Measurements from ENCODE around the gene USP10. TPM values are rescaled to one million over a fixed set of nuclear protein-coding genes. Genes with fewer than 3 reads are reported as not detected.
A peak's percentile ranks its signal among the peaks of the same experiment; 100 is the strongest.
"Not testable (repeated sequence)": the region's sequence is repeated elsewhere in the genome, so short reads cannot be mapped to it uniquely, and the experiment has no call there.

USP10 gene
- total and polyA plus RNA-seq, 7 donors = 17.1 to 64.3 (median 43.9) TPM

DNA sequence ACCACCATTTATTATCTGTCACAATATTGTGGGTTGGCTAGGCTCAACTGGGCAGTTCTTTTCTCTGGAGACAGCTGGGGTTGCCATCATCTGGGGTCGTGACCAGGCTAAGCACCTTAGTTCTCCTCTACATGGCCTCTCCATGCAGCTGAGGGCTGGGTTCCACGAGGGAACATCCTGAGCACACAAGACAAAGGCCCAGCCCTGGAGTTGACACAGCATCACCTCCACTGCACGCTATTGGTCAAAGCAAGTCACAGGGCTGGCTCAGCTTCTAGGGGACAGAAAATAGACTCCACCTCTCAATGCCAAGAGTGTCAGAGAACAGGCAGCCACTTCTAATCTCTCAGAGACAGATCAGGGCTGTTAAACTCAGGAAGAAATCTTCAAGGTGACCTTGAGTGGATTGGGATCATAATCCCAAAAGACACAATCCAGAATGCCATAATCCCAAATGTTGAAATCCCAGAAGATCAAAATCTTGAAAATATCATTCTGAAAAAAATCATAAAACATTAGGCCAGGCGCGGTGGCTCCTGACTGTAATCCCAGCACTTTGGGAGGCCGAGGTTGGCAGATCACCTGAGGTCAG, 13.0 kb upstream of the USP10 start:
- DNase-seq = peak; percentile 55
- intact Hi-C loops (cut with DNase I) = no loop called here
- H3K9me3 ChIP-seq = no peaks in the 10 kb centered on the region
- H3K4me3 ChIP-seq = no peak overlapping the region
- peaks cover 0 to 2% (median 0%) of the 10 kb centered on the region in 3 donors for H3K27me3 ChIP-seq
- whole genome bisulfite sequencing, 2 donors = 86 to 88% methylated on average over 6 of the region's 6 CpGs
- H3K27ac ChIP-seq = no peak overlapping the region
- H3K36me3 ChIP-seq = no peaks in the 10 kb centered on the region
- no peaks in the 10 kb centered on the region for H3K4me1 ChIP-seq
- TF ChIP-seq POLR2A (IDR thresholded peaks at IDR 0.05) (no peak), CTCF (IDR thresholded peaks at IDR 0.05) (no peak), EP300 (IDR thresholded peaks at IDR 0.05) (no peak), POLR2AphosphoS5 (IDR thresholded peaks at IDR 0.05) (no peak)

DNA sequence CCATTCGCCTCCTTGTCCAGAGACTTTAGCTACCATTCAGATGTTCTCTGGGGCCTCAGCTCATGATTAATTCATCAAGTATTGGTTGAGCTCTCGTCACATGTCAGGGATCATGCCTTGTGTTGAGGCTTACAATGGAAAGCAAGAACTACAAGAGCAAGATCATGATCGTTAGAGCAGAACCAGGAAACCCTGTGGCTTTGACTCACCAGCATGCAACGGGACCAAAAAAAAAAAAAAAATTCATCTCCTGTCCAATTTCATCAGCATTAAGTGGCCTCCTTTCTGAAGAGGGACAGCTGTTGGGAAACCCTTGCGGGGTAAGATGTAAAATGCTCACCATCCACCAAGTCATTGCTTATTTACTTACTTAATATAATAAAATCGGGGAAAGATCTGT, 12.1 kb upstream of the USP10 start:
- H3K27me3 ChIP-seq = peaks cover 0 to 2% (median 0%) of the 10 kb centered on the region in 3 donors
- TF ChIP-seq CTCF (IDR thresholded peaks at IDR 0.05) = no peak
- no peaks in the 10 kb centered on the region for H3K36me3 ChIP-seq
- no peak overlapping the region for H3K27ac ChIP-seq
- WGBS, 2 donors = 66 to 83% methylated on average over 6 of the region's 6 CpGs
- intact Hi-C loops (cut with DNase I) = loop anchor here (2.0 kb wide), 1 partner anchor 29 kb away; no protein-coding TSS in a partner anchor
- H3K4me3 ChIP-seq = no peak overlapping the region
- H3K9me3 ChIP-seq = no peaks in the 10 kb centered on the region
- H3K4me1 ChIP-seq = no peaks in the 10 kb centered on the region
- DNase-seq = peak; percentile 13

DNA sequence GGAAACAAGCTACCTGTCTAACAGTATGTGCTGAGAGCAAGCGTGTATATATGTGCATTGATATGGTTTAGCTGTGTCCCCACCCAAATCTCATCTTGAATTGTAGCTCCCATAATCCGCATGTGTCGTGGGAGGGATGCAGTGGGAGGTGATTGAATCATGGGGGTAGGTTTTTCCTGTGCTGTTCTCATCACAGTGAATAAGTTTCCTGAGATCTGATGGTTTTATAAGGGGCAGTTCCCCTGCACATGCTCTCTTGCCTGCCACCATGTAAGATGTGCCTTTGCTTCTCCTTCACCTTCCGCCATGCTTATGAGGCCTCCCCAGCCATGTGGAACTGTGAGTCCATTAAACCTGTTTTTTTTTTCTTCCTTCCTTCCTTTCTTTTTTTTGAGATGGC, 11.6 kb upstream of the USP10 start:
- intact Hi-C loops (cut with DNase I) = loop anchor here (2.0 kb wide), 1 partner anchor 29 kb away; no protein-coding TSS in a partner anchor
- DNase-seq = peak; percentile 10
- WGBS, 2 donors = 96 to 98% methylated on average over 4 of the region's 4 CpGs
- not testable (repeated sequence) for H3K4me3 ChIP-seq, H3K4me1 ChIP-seq, H3K27ac ChIP-seq, H3K27me3 ChIP-seq, H3K36me3 ChIP-seq, H3K9me3 ChIP-seq

DNA sequence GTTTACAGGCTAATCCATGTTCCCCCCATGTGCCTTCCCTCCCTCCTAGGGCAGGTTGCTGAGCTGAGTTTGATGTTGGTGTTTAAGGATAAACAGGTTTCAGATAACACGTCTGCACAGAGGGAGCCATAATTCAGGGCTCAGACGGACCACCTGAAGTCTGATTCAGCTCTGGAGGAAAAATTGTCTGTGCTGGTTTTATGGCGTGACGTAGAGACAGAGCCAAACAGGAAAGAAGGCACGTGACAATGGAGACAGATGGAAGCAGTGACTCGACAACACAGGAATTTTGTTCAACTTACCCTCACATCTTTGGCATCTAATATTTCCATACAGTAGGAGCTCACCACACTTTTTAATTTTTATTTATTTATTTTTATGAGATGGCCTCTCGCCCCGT, 10.7 kb upstream of the USP10 start:
- DNase-seq = peak; percentile 44
- 70 to 75% methylated on average over 8 of the region's 8 CpGs for WGBS, 2 donors
- intact Hi-C loops (cut with DNase I) = loop anchor here (2.0 kb wide), 1 partner anchor 30 kb away; no protein-coding TSS in a partner anchor
- no peaks in the 10 kb centered on the region for H3K9me3 ChIP-seq
- no peaks in the 10 kb centered on the region for H3K36me3 ChIP-seq
- H3K27me3 ChIP-seq = no peaks in the 10 kb centered on the region
- H3K4me1 ChIP-seq = no peaks in the 10 kb centered on the region
- H3K27ac ChIP-seq = no peak overlapping the region
- TF ChIP-seq EP300 (IDR thresholded peaks at IDR 0.05) = no peak
- peak in 1 of 4 donors; percentile 24 for TF ChIP-seq POLR2AphosphoS5 (IDR thresholded peaks at IDR 0.05)
- H3K4me3 ChIP-seq = no peak overlapping the region

DNA sequence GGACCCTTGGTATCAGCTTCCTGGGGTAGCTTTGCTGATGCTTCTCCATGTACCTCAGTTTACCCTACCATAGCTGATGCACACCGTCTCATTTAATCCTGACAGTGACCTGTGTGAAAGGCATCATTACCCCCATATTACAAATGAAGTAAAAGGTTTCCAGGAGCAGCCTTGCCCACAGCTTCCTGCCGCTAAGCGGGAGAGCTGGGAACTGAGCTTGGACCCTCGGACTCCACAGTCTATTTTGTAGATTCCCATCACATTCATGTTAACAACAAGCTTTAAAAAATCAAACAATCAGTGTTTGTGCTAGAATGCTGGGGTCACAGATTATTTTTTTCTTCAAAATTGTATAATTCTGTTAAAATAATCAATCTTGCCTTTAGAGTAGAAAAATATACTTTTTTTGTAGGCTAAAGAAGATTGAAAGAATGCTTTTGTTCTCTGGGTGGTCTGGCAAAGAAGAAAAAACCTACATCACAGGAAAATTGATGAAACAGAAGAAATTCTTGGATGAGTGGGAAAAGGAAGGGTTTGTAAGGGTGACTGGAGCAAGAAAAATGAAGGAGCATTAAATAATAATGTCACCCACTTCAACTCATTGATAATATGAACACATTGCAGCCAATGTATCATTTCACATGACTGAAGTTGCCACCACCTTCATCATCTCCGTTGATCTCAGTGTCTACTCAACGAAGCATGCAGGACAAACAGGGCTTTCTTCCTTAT, 9.5 kb upstream of the USP10 start:
- TF ChIP-seq CTCF (IDR thresholded peaks at IDR 0.05) (no peak), EP300 (IDR thresholded peaks at IDR 0.05) (no peak), POLR2AphosphoS5 (IDR thresholded peaks at IDR 0.05) (no peak), POLR2A (IDR thresholded peaks at IDR 0.05) (no peak)
- Histone ChIP-seq H3K27ac (no peak overlapping the region), H3K4me3 (no peak overlapping the region), H3K9me3 (no peaks in the 10 kb centered on the region), H3K27me3 (no peaks in the 10 kb centered on the region), H3K4me1 (no peaks in the 10 kb centered on the region), H3K36me3 (no peaks in the 10 kb centered on the region)
- intact Hi-C loops (cut with DNase I) = no loop called here
- 92 to 94% methylated on average over 6 of the region's 6 CpGs for WGBS, 2 donors
- DNase-seq = peak; percentile 14

All from sigmoid colon (tissue), 7 donors.